GM19023 (cell line): ENCODE measurements around the gene GOSR1.
"Not testable (repeated sequence)": the region's sequence is repeated elsewhere in the genome, so short reads cannot be mapped to it uniquely, and the experiment has no call there.

Experiments
- ATAC-seq: cut with Tn5 transposase; IDR thresholded peaks from one replicate; pipeline ENCODE4 v1.9.1; 2021; ENCODE audit warnings: mild to moderate bottlenecking, moderate library complexity; ENCODE audit not compliant: unreplicated experiment

GOSR1 gene

DNA sequence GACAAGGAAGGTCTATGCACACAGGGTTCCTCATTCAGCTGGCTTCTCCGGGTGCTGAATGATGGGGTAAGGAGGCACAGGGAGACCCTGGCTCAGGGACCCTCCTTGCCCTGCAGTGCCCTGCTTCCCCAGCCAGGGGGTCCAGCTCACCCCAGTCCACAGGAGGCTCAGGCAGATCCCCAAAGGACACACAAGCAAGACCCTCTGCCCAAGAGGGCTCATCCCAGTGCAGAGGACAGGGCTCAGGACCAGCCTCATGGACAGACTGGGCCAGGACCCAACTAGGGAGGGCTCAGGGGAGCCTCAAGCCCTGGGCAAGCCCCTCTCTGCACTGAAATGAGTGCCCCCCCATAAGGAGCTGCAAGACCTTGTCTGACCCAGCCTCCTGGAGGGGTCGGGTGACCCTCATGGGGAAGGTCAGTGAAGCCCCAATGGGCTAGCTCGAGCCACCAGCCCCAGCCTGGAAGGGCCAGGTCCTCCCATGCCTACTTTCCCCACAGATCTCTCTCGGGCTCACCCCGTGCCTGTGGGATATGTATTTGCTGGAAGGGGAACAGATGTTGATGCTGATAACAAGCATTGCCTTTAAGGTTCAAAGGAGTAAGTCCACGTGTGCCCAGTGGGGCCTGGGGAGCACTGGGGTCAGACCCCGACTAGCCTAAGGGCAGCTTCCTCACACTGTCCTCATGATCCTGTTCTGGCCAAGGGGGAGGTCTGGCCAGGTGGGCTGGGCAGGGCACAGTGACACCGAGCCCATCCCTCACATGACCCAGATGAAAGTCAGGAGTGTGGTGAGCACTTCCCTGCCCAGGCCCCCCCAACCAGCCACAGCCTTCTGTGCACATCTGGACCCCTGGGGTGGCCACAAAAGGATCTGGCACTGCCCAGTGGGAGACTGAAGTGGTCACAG lies 83.2 kb downstream of the GOSR1 start:
- ATAC-seq = not testable (repeated sequence)

DNA sequence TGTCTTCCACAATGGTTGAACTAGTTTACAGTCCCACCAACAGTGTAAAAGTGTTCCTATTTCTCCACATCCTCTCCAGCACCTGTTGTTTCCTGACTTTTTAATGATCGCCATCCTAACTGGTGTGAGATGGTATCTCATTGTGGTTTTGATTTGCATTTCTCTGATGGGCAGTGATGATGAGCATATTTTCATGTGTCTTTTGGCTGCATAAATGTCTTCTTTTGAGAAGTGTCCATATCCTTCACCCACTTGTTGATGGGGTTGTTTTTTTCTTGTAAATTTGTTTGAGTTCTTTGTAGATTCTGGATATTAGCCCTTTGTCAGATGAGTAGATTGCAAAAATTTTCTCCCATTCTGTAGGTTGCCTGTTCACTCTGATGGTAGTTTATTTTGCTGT lies 84.6 kb downstream of the GOSR1 start:
- not testable (repeated sequence) for ATAC-seq

DNA sequence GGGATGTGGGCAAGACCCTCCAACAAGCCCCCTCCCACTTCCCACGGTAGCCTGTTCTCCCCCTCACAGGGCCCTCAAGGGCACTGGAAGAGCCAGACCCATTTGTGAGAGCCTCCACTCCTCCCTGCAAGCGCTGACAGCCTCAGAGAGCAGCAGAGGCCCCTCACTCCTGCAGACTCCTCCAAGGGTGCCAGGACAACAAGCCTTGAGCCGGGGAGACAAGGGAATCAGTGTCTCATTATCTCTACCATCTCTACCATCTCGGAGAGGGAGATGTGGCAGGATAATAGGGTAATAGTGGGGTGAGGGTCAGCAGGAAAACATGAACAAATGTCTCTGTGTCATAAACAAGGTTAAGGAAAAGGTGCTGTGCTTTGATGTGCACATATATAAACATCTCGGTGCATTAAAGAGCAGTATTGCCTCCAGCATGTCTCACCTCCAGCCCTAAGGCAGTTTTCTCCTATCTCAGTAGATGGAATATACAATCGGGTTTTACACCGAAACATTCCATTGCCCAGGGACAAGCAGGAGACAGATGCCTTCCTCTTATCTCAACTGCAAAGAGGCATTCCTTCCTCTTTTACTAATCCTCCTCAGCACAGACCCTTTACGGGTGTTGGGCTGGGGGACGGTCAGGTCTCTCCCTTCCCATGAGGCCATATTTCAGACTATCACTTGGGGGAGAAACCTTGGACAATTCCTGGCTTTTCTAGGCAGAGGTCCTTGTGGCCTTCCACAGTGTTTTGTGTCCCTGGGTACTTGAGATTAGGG lies 86.1 kb downstream of the GOSR1 start:
- not testable (repeated sequence) for ATAC-seq

DNA sequence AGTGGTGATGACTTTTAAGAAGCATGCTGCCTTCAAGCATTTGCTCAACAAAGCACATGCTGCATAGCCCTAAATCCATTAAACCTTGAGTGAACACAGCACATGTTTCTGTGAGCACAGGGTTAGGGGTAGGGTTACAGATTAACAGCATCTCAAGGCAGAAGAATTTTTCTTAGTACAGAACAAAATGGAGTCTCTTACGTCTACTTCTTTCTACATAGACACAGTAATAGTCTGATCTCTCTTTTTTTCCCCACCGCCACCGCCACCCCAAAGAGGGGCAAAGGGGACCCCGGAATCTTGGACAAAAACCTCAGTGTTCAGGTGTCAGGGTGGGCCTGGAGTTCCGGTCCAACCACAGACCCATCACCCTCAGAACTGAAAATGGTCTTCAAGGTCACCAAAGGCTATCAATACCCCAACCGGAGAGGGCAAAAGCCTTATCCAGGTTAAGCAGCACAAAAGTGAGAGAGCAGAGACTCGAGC lies 86.7 kb downstream of the GOSR1 start:
- not testable (repeated sequence) for ATAC-seq

DNA sequence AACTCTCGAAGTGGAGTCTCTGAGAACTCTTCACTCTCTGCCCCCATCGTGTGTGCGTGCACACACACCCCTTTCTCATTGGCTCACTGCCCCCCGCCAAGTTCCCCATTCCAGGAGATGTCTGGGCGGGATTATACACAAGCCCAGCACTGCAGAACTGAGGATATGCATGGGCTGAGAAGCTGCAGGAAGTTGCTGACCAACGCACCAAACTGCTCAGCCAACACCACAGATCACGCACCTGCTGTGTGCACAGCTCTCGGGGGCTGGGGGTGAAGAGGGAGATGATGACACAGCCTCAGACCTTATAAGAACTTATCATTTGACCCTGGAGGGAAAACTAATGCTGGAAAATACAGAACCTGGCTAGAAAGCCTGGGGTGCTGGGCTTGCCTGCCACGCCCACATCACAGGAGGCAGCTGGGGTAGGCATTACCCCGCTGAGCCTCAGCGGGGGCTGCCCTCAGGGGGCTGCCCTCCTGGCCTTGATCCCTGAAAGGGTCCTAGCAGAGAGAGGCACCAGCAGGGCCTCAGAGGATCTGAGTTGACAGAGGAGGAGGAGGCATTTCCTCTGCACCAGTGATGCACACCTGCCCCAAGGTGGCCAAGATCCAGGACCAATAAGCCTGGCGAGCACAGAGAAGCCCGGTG lies 87.3 kb downstream of the GOSR1 start:
- ATAC-seq = not testable (repeated sequence)

DNA sequence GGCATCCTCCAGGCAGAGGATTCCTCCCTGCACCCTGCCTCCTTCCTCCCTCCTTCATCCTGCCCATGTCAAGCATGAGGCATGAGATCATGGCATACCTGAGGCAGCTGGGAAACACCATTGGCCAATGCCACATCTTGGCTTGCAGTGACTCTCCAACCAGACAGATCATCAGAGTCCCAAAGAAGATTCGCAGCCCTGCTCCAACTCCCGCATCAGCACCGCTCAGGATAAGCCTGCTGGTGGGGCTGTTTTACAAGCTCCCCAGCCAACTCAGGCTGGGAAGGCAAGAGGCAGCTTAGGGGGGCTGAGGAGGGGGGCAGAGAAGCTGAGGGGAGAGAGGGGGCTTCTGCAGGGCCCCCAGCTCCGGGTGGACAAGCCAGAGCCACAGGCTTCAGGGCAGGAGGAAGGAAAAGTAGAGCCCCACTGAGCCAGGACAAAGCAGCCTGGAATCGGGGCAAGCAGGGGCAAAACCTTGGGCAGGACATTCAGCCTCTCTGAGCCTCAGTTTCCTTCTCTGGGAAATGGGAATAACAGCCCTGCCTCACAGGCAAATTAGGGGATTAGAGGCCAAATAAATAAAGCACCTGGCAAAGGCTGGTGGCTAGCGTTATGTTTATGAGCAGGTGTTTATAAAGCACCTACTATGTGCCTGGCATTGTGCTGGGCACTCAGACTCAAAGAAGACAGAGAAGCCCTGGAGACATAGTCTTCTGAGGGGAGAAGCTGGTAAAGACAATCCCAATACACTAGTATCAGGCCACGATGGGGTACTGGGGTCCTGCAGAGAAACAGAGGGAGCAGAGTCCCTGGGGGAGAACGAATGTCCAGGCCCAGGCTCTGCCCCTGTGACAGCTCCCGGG lies 88.1 kb downstream of the GOSR1 start:
- ATAC-seq = no peak

DNA sequence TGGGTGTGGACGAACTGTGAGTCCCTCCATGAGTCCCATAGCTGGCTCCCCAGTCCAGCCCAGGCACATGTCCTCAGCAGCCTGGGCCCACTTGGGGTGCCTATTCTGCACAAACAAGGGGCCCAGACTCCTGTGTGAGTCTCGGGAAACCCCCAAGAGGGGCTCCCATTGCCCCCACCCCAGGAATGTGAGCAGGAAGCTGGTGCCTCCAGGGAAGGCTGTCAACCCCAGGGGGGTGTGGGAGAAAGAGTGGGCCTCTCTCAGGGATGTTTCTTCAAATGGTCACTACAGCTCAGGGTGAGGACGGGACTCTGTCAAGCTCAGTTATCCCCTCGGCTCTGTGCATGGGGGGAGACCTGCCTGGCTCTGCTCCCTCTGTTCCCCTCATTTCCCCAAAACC lies 88.9 kb downstream of the GOSR1 start:
- not testable (repeated sequence) for ATAC-seq

DNA sequence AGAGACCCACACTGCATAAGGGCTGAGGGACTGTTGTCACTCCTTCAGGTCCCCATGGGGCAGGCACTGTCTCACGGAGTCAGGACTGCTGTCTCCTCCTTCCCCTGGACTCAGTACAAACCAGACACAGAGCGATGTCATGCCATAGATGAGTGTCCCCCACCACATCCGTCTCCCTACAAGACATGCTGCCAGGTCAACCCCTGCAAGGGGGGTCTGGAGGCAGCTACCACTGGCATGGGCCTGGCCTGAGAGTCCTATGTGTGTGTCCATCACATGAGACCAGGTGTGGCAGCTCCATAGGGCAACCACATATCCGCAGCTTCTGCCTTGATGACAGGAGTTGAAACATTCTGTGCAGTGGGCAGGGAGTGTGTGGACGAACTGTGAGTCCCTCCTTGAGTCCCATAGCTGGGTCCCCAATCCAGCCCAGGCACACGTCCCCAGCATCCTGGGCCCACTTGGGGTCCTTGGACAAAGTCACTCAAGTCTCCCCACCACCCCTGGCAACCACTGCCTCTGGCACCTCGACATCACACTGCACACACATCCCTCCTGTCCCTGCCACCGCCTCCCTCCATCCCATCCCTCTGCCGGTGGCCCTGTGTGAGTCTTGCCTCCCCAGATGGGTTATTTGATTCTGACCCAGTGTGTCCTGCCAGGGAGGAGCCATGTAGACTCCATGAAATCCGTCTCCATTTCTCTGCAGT lies 89.5 kb downstream of the GOSR1 start:
- not testable (repeated sequence) for ATAC-seq

DNA sequence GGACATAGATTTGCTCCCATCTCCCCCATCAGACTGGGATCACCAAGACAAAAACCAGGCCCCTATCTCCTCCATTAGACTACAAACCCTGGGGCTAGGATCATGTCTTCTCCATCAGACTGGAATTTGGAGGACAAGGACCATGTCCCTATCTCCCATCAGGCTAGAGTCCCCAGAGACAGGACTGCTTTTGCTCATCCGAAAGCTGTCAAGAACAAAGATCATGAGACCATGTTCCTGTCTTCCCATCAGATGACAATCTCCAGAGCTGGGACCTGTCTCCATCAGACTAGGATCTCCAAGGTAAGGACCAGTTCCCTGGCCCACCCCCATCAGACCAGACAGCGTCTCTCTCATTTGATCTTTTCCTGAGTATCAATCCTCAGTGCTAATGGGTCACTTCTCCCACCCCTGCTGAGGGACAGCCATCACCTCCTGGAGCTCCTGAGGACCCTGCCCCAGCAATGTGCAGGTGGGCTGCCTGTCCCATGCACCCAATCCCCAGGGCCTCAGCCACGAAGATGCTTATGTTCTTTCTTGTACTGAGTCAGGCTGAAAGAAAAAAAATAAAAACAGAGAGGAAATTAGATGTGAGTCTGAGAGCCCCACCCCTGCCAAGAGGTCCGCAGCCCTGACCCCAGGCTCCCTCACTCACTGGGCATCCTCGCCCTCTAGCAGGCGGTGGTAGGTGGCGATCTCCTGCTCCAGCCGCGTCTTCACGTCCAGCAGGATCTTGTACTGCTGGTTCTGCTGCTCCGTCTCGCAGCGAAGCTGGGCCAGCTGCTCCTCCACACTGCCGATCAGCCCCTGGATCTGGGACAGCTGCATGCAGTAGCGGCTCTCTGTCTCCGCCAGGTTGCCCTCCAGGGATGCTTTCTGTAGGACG lies 90.3 kb downstream of the GOSR1 start:
- ATAC-seq = no peak

DNA sequence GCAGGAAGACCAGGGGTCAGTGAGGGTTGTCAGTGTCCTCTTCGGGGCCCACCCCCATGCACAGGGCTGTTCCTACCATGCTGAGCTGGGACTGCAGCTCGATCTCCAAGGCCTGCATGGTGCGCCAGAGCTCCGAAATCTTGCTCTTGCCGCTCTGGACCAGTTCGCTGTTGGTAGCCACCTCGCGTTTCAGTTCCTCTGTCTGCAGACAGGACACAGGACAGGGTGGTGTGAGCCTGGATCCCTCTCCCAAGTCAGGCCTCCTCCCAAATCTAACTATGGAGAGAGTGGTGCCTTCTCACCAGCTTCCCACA lies 90.9 kb downstream of the GOSR1 start:
- no peak for ATAC-seq

DNA sequence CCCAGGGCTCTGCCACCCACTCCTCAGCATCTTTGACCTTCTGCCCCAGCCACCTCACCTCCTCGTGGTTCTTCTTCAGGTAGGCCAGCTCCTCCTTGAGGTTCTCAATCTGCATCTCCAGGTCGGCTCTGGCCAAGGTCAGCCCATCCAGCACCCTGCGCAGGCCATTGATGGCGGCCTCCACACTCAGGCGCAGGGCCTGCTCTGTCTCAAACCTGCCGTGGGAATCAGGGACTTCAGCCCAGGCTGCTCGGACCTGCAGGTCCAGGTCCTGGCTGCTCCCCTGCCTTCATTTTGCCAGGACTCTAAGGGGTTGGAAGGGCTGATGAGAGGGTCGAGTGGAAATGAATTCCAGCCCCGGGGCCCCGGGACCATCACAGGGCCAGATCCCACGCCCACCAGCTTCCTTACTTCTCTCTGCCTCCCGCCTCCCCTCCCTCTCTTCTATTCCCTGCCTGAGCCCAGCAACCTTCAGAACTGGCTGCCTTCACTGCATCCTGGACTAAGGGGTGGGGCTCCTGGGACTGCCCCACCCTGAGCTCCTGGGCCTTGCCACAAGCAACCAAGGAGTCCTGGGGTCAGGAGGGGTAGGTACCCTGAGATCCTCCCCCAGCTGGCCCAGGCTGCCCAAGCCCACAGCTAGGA lies 92.4 kb downstream of the GOSR1 start:
- not testable (repeated sequence) for ATAC-seq

DNA sequence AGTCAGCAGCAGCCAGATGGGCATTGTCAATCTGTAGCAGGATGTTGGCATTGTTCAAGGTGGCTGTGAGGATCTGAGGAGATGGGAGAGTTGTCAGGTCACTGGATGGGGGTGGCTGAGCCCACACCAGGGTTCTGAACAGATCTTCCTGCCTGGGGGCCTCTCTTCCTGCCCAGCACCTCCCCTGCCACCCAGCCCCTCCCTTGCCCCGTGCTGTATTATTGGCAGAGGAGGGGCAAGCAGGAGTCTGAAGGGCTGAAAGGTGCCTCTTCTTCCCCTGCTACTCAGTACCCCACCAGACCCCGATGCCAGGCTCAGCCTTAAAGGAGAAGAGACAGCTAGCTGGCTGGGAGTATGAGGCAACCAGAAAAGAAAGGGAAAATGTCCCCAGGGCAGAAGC lies 93.0 kb downstream of the GOSR1 start:
- ATAC-seq = no peak

DNA sequence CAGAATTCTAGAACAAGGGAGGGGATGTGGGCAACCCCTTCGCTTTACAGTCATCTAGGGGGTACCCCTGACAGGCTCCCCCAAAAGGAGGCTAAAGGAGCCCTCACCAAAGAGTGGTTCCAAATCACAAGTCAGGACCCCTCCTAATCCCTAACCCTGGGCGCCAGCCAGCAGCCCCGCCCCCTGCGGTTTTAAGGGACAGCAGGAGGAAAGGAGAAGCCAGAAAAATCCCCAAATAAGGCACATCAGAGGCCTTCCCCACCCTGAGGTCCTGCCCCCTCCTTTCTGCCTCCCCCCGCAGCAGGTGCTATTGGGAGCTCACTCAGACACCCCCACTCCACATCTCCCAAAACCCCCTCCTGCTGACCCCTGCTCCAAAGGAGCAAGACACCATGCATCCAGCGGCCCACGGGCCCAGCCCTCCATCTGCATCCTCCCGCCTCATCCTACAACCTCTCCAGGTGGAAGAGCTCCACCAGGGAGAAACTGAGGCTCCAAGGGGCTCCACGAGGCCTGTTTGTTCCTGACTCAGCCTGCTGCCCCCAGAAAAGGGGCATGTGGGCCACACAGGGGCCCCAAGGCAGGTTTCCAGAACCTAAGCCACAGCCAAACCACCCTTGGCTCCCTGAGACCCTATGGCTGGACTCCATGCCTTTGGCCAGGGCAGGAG lies 93.5 kb downstream of the GOSR1 start:
- ATAC-seq = no peak

DNA sequence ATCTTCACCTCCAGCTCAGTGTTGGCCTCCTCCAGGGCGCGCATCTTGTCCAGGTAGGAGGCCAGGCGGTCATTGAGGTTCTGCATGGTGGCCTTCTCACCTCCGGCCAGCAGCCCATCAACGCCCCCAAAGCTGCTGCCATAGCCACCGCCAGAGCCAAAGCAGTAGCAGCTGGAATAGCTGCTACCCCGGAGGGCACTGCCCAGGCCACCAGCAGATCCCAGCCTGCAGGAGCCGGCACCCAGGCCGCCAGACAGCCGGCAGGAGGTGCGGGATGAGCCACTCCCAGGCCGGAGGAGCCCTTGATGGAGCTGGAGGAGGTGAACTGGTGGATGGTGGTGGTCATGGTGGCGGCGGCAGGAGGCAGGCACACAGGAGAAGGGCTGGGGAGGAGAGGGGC lies 94.2 kb downstream of the GOSR1 start:
- ATAC-seq = not testable (repeated sequence)

DNA sequence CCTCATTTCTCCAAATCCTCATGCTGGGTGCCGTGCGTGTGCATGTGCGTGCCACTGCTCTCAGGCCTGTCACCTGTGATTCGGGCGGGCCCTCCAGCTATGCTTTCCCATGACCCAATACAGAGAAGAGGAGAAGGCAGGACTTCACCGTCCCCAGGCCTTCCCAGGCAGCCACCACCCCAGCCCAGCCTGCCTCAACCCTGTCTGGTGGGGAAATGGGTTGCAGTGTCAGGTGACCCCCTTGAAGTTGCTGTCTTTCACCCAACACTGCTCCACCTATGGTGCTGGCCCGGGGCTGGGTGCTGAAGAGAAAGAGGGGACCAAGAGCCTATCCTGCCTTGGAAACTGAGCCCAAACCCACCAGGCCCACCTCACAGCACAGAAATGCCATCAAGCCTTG lies 94.7 kb downstream of the GOSR1 start:
- no peak for ATAC-seq

DNA sequence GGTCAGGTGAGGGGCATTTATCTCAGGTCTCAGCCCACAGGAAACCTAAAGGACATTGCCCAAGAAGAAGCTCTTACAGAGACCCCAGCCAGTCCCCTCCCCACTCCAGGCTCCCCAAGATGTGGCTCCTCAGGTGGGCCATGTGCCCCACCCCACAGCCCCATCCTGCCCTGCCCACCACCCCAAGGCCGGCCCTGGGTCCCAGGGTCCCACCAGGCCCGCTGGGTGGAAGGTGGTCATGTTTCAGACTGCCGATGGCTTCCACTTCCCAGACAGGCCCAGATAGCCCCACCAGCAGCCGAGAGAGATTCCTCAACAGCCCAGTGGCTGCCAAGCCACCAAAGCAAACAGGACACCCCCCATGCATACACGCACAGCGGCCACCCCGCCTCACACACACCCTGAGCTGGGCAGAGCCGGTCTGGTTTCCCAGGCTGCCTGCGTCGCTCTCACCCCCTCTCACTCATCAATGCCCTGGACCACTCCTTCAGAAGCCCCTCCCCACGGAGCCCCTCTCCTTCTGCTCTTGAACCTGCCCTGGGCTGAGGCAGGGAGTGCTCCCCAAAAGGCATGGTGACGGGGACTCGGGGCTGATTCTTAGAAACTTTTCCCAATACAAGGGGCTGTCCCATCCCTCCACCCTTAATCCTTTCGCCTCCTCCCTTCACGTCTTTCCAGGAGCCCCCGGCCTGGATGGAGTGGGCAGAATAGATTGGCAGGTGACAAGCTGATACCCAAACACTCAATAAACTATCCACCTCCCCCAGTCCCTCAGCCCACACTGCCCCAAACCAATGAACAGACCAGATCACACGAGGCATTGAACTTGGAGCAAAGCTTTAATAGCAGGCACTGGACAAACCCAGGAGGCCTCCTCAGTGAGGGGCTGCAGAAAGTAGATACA lies 95.7 kb downstream of the GOSR1 start:
- not testable (repeated sequence) for ATAC-seq
